GM19025 (cell line): ENCODE results near the gene EP400.
A peak's percentile ranks its signal among the peaks of the same experiment; 100 is the strongest.

Source experiments
- ATAC-seq: cut with Tn5 transposase; IDR thresholded peaks from one replicate; pipeline ENCODE4 v1.9.1; 2021; ENCODE audit warnings: mild to moderate bottlenecking, low read depth, moderate library complexity; ENCODE audit not compliant: unreplicated experiment

EP400 gene

GRCh38 chr12:131949431-131950181 is at the start of gene EP400:
TSS of gene EP400 (plus strand) at chr12:131949942. CDS start at chr12:131960620, 10,678 bp downstream.
- ATAC-seq: peak; percentile 89

GRCh38 chr12:131900397-131900796 is 49.3 kb upstream of the EP400 start:
- no peak for ATAC-seq

GRCh38 chr12:131901431-131902331 is 48.1 kb upstream of the EP400 start:
- no peak for ATAC-seq

- ATAC-seq: no peak
Measured at GRCh38 chr12:131902332-131903241, 47.2 kb upstream of the EP400 start.

GRCh38 chr12:131903270-131904255 is 46.2 kb upstream of the EP400 start:
- no peak for ATAC-seq

GRCh38 chr12:131904346-131904745 is 45.4 kb upstream of the EP400 start:
- no peak for ATAC-seq

GRCh38 chr12:131905081-131905629 is 44.6 kb upstream of the EP400 start:
- ATAC-seq: no peak

GRCh38 chr12:131905630-131906091 is 44.1 kb upstream of the EP400 start:
- no peak for ATAC-seq

GRCh38 chr12:131907379-131908091 is 42.2 kb upstream of the EP400 start:
- no peak for ATAC-seq

- no peak for ATAC-seq
Measured at GRCh38 chr12:131908092-131909080, 41.4 kb upstream of the EP400 start.

- no peak for ATAC-seq
Measured at GRCh38 chr12:131909081-131909751, 40.5 kb upstream of the EP400 start.

- no peak for ATAC-seq
Measured at GRCh38 chr12:131909752-131910219, 40.0 kb upstream of the EP400 start.

GRCh38 chr12:131910302-131911027 is 39.3 kb upstream of the EP400 start:
- ATAC-seq: no peak

GRCh38 chr12:131911028-131911650 is 38.6 kb upstream of the EP400 start:
- no peak for ATAC-seq

- no peak for ATAC-seq
Measured at GRCh38 chr12:131911851-131912477, 37.8 kb upstream of the EP400 start.
